ENCODE measurements around the gene SNTG2. TPM values are rescaled to one million over a fixed set of nuclear protein-coding genes. Genes with fewer than 3 reads are reported as not detected.

The SNTG2 gene
- total and polyA plus RNA-seq, 12 donors, result 0.39 to 2.8 (median 1.0) TPM; not detected in 1

GRCh38 chr2:1125217-1125616 is 174.6 kb downstream of the SNTG2 start:
- Histone ChIP-seq H3K4me1 (no peaks in the 10 kb centered on the region), H3K9me3 (peaks cover 0 to 4% (median 0%) of the 10 kb centered on the region in 11 donors), H3K36me3 (no peaks in the 10 kb centered on the region), H3K27ac (no peak overlapping the region), H3K27me3 (no peaks in the 10 kb centered on the region), H3K4me3 (no peak overlapping the region)
- intact Hi-C loops (cut with DNase I), result no loop called here
- WGBS, 2 donors, result 57 to 68% methylated on average over 1 of the region's 1 CpG
- TF ChIP-seq, protein P1, sequence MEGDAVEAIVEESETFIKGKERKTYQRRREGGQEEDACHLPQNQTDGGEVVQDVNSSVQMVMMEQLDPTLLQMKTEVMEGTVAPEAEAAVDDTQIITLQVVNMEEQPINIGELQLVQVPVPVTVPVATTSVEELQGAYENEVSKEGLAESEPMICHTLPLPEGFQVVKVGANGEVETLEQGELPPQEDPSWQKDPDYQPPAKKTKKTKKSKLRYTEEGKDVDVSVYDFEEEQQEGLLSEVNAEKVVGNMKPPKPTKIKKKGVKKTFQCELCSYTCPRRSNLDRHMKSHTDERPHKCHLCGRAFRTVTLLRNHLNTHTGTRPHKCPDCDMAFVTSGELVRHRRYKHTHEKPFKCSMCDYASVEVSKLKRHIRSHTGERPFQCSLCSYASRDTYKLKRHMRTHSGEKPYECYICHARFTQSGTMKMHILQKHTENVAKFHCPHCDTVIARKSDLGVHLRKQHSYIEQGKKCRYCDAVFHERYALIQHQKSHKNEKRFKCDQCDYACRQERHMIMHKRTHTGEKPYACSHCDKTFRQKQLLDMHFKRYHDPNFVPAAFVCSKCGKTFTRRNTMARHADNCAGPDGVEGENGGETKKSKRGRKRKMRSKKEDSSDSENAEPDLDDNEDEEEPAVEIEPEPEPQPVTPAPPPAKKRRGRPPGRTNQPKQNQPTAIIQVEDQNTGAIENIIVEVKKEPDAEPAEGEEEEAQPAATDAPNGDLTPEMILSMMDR (IDR thresholded peaks at IDR 0.05), result no peak
- ATAC-seq (no peak), DNase-seq (no peak)

- Histone ChIP-seq H3K27ac (no peak overlapping the region), H3K4me1 (no peaks in the 10 kb centered on the region), H3K9me3 (peaks cover 0 to 4% (median 0%) of the 10 kb centered on the region in 11 donors), H3K27me3 (no peaks in the 10 kb centered on the region), H3K4me3 (no peak overlapping the region), H3K36me3 (no peaks in the 10 kb centered on the region)
- DNase-seq, result no peak
- no peak for ATAC-seq
- TF ChIP-seq, protein P1 (IDR thresholded peaks at IDR 0.05), result no peak
- 75 to 79% methylated on average over 3 of the region's 3 CpGs for WGBS, 2 donors
- intact Hi-C loops (cut with DNase I), result no loop called here
These were observed 175.2 kb downstream of the SNTG2 start for GRCh38 chr2:1125633-1126370.

GRCh38 chr2:1129982-1130381 is 179.3 kb downstream of the SNTG2 start:
- peaks cover 0 to 4% (median 0%) of the 10 kb centered on the region in 11 donors for H3K9me3 ChIP-seq
- ATAC-seq (no peak), DNase-seq (no peak)
- TF ChIP-seq, protein P1 (IDR thresholded peaks at IDR 0.05), result no peak
- no peaks in the 10 kb centered on the region for H3K4me1 ChIP-seq
- no peak overlapping the region for H3K4me3 ChIP-seq
- intact Hi-C loops (cut with DNase I), result no loop called here
- H3K27ac ChIP-seq, result no peak overlapping the region
- peaks cover 0 to 4% (median 0%) of the 10 kb centered on the region in 7 donors for H3K27me3 ChIP-seq
- H3K36me3 ChIP-seq, result no peaks in the 10 kb centered on the region

DNA sequence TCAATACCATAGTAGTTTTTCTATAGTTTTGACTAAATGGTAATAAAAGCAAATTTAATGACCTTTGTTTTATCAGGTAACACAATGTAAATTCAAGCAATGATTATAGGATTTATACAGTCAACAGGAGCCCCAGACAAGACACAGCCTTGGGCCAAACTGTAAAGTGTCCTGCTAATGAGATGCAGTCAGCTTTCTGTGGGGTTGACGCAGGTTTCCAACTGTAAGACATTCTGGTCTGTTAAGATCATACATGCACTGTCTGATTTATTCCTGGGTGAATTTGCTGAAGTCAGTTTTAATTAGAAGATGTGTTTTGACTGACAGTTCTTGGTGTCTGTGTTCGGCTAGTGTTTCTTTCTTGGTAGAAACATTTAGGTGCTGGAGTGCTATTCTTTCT is 180.3 kb downstream of the SNTG2 start:
- TF ChIP-seq, protein P1 (IDR thresholded peaks at IDR 0.05), result no peak
- H3K4me1 ChIP-seq, result no peaks in the 10 kb centered on the region
- H3K36me3 ChIP-seq, result no peaks in the 10 kb centered on the region
- H3K4me3 ChIP-seq, result no peak overlapping the region
- DNase-seq (no peak), ATAC-seq (no peak)
- WGBS, 2 donors, result 65 to 67% methylated on average over 2 of the region's 2 CpGs
- no peak overlapping the region for H3K27ac ChIP-seq
- intact Hi-C loops (cut with DNase I), result no loop called here
- H3K9me3 ChIP-seq, result peaks cover 0 to 4% (median 0%) of the 10 kb centered on the region in 11 donors
- H3K27me3 ChIP-seq, result peaks cover 0 to 4% (median 0%) of the 10 kb centered on the region in 7 donors
